Fibroblast of gingiva (primary cell): Measurements from ENCODE around the gene GPR180.
A peak's percentile ranks its signal among the peaks of the same experiment; 100 is the strongest.

ENCODE experiments used
- DNase-seq: peaks from one replicate; pipeline ENCODE4 v3.0.0-alpha.2; 2011; ENCODE audit warnings: low read depth

Gene GPR180

GRCh38 chr13:94601446-94602431, at the start of gene GPR180:
Gene GPR180 (plus strand): TSS chr13:94601857. CDS start chr13:94601928, 71 bp downstream.
- DNase-seq = peak; percentile 99

DNA sequence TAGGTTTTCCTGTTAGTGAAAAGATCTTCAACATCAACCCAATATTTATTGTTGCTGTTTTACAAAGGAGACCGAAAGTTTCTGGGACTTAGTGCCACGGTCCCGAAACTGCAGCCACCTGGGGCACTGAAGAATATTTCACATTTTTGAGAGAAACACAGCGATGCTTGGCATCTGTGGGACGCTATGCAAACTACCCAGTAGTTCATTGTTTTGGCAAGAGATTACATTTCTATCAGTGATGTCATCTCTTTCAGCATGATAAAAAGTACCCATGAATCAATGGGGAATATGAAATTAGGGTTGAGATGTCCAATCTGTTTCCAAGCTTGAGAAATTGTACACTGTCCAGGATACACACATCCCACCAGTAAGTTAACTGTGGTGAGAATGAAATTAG, 49.6 kb upstream of the GPR180 start:
- no peak for DNase-seq

DNA sequence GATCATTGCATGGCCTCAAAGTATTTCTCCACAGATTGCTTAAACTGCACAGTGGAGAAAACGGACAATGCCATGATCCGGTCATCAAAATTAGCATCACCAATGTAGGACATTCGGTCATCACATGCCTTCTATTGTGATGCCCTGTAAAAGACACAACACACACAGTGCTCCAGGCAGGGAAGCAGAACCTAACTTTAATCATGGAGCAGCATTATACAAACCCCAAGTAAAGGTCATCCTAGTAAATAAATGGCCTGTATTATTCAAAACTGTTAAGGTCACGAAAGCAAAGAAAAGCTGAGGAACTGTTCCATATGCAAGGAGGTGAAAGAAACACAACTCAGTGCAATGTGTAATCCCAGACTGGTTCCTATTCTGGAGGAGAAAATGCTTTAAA, 47.9 kb upstream of the GPR180 start:
- DNase-seq = no peak

GRCh38 chr13:94556041-94556440, 45.6 kb upstream of the GPR180 start:
- no peak for DNase-seq

DNA sequence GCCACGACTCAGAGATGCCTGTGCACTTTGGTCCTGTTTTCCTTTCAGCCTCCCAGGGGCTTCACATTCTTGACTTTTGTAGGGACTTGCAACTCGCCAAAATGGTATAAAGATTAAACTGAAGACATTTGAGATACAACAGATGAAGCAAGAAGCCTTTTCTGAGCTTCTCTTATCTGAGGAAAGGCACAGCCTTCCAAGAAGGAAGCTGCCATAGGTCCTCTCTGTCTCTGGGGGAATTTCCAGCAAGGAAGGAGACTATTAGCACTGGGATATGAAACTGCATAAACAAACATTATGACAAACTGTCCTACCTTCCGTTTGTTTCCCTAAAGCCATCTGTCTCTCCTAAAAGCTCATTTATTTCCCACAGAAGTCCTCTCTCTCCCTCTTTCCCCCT, 45.0 kb upstream of the GPR180 start:
- DNase-seq = no peak

- peak; percentile 51 for DNase-seq
Measured at GRCh38 chr13:94557684-94558235, 43.9 kb upstream of the GPR180 start.

- DNase-seq = no peak
Measured at GRCh38 chr13:94558716-94559115, 42.9 kb upstream of the GPR180 start.

- DNase-seq = no peak
Measured at GRCh38 chr13:94559222-94559795, 42.3 kb upstream of the GPR180 start.

DNA sequence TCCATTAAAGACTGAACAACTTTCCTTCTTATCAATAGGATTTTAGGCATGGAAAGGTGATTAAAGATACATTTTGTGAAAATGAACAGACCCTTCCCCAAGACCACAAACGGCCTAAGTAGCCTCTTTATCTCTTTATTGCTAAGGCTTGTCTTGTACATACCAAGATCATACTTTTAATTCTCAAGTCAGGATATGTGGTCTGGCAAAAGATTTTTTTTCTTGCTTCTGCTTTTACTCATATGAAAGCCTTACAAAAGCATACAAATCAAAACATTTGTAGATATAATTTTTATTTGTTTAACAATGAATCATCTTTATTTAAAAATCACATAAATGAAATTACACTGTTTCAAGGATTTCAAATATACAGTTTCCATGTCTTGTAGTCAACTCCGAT, 41.5 kb upstream of the GPR180 start:
- no peak for DNase-seq

- no peak for DNase-seq
Measured at GRCh38 chr13:94561126-94561525, 40.5 kb upstream of the GPR180 start.

DNA sequence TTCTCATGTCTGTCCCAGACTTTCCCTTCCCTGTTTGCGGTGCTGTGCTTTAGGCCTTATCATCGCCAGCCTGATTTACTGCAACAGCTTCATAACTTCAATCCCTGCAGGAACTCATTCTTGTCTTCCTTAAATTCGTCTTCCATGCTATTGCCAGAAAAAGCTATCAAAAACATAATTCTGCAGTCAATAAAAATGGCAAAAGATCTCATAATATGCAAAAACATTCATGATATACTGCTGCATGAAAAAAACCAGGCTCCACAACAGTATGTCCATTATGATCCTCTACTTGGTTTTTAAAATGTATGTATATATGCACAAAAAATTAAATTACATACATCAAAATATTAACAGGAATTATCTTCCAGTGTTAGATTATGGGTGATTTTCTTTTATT, 34.1 kb upstream of the GPR180 start:
- DNase-seq = no peak

- no peak for DNase-seq
Measured at GRCh38 chr13:94568443-94568842, 33.2 kb upstream of the GPR180 start.

GRCh38 chr13:94569615-94570014, 32.0 kb upstream of the GPR180 start:
- DNase-seq = no peak

DNA sequence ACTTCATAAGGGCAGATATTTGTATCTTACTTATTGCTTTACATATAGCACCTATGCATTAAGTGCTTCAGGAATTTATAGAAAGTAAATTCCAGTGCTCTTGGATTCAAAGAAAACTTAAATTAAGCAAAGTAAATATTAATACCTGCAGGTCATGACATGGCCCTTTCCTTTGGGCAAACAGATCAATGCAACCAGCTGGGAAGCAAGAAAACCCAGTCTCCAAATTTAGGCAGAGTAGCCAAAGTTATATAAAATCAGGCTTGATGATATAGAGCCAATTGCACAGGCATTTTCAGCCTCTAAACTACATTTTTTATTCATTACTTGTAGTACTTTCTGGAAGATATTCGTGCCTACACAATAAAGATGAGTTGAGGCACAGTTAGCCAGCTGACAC, 22.6 kb upstream of the GPR180 start:
- no peak for DNase-seq

DNA sequence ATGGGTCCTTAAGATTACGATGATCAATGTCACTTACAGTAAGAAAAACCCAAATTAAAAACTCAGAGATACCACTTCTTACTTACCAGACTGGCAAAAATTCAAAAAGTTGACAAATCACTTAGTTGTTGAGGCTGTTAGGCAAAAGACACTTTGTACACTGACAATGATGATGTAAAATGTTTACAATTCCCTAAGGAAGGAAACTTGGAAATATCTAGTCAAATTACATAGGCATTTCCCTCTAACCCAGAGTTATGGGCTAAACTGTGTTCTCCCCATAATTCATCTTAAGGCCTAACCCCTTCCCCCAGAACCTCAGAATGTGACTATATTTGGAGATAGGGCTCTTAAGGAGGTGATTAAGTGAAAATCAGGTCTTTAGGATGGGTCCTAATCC, 17.7 kb upstream of the GPR180 start:
- DNase-seq = peak; percentile 39

- DNase-seq = no peak
Measured at GRCh38 chr13:94585543-94586101, 16.0 kb upstream of the GPR180 start.

DNA sequence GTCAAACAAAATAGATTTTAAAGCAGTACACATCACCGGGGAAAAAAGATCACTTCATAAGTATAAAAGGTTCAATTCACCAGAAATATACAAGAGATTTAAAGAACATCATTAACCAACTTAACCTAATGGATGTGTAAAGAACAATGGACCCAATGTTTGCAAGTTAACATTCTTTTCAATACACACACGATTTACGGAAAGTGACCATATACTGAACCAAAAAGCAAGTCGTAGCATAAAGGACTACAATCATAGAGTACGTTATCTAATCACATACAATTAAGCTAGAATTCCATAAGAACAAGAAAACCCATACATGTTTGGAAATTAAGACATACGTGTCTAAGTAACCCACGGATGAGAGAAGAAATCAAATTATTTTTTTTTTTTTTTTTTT, 15.3 kb upstream of the GPR180 start:
- no peak for DNase-seq

DNA sequence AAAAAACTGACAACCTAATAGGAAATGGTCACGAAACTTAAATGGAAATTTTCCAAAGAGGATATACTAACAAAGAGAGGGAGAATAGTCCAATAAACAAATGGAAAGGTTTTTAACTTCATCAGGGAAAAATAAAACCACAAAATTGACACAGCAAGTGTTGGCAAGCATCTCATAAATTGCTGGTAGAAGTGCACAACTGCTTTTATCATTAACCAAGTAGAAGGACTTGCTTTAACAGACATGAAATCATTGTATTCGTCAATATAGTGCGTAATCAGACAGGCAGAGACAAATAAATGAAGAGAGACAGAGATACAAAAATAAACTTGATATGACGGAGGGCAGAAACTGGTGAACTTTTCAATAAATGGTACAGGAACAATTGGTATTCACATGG, 13.1 kb upstream of the GPR180 start:
- no peak for DNase-seq

- DNase-seq = no peak
Measured at GRCh38 chr13:94590744-94591143, 10.9 kb upstream of the GPR180 start.

GRCh38 chr13:94595001-94595949, 6.4 kb upstream of the GPR180 start:
- no peak for DNase-seq

DNA sequence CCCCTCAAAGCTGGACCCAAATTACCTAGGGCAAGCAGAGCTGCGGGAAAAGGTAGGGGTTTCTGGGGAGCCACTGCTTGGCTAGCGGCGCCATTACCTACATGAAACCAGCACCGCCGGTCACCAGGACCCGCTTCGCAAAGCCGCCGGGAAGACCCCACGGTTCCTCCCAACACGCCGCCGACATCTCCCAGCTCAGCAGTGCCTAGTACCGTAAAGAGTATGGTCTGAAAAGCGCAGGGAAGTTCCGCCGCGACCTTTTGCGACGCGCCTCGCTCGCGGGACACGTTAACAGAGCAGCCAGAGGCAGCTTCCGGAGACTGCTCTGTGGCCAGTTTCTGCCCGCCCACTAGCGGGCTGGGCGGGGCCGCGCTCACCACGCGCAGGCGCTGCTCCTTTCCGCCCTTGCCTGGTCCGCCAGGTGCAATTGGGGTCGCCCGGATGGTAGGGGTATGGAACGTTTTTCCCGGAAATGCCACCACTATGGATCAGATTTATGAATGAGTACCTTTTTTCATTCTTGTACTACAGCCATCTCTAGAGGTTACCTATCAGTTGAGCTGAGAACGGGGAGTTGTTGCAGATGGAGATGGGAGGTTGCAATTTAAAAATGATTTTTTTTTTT, 5.6 kb upstream of the GPR180 start, which contains the start of gene TGDS:
Gene TGDS, minus strand, starts transcription at position 203 of the 625 bp plus-strand sequence. Its CDS starts 16 bp downstream, at position 187.
- DNase-seq = peak; percentile 97
